ENCODE measurements around the gene PSMA3.

DNA sequence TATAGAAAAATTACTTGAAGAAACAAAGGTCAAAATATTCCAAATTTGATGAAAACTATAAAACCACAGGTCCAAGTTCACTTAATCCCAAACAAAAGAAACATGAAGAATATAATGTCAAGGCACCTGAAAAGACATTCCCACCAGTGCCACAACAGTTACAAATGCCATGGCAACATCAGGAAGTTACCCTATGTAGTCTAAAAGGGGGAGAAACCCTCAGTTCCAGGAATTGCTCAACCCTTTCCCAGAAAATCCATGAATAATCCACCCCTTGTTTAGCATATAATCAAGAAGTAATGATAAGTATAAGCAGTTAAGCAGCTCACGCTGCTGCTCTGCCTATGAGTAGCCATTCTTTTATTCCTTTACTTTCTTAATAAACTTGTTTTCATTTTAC is 48.4 kb upstream of the PSMA3 start:
- TF ChIP-seq, protein P1, sequence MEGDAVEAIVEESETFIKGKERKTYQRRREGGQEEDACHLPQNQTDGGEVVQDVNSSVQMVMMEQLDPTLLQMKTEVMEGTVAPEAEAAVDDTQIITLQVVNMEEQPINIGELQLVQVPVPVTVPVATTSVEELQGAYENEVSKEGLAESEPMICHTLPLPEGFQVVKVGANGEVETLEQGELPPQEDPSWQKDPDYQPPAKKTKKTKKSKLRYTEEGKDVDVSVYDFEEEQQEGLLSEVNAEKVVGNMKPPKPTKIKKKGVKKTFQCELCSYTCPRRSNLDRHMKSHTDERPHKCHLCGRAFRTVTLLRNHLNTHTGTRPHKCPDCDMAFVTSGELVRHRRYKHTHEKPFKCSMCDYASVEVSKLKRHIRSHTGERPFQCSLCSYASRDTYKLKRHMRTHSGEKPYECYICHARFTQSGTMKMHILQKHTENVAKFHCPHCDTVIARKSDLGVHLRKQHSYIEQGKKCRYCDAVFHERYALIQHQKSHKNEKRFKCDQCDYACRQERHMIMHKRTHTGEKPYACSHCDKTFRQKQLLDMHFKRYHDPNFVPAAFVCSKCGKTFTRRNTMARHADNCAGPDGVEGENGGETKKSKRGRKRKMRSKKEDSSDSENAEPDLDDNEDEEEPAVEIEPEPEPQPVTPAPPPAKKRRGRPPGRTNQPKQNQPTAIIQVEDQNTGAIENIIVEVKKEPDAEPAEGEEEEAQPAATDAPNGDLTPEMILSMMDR (IDR thresholded peaks at IDR 0.05; ENCODE audit: control extremely low read depth in 1 of 3, insufficient read depth in 1 of 3, low read depth in 1 of 3, low read length in 3 of 3): no peak
- TF ChIP-seq MAFK (IDR thresholded peaks at IDR 0.05; ENCODE audit: low read depth, low read length): no peak
